Measurements from ENCODE around the gene OPA1. TPM values are rescaled to one million over a fixed set of nuclear protein-coding genes. Genes with fewer than 3 reads are reported as not detected.

OPA1 gene
- total RNA-seq, 2 donors from 2014 or later = 36.4 to 71.6 TPM

DNA sequence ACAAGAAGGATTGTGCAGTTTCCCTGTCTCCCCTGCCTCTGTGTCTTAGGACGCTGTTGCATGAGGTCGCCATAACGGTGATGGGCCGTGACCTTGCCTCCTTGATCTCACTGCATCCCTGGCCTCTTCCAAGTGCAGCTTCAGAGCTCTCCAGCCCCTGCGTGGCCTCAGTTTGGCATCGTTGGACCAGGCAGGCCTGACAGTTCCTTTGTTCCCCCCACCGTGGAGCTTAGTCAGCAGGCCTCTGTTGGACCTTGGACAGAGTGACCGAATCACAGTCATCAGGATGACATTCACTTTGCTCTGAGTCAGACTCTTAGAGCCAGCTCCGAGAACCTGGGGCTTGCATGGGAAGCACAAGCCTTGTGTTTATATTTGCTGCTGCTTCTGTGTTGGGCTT is 139.4 kb downstream of the OPA1 start:
- Histone ChIP-seq H3K36me3 (no peaks in the 10 kb centered on the region), H3K9me3 (no peaks in the 10 kb centered on the region), H3K27ac (no peak overlapping the region), H3K27me3 (no peaks in the 10 kb centered on the region), H3K4me1 (no peaks in the 10 kb centered on the region), H3K4me3 (no peak overlapping the region)
- TF ChIP-seq, protein P1, sequence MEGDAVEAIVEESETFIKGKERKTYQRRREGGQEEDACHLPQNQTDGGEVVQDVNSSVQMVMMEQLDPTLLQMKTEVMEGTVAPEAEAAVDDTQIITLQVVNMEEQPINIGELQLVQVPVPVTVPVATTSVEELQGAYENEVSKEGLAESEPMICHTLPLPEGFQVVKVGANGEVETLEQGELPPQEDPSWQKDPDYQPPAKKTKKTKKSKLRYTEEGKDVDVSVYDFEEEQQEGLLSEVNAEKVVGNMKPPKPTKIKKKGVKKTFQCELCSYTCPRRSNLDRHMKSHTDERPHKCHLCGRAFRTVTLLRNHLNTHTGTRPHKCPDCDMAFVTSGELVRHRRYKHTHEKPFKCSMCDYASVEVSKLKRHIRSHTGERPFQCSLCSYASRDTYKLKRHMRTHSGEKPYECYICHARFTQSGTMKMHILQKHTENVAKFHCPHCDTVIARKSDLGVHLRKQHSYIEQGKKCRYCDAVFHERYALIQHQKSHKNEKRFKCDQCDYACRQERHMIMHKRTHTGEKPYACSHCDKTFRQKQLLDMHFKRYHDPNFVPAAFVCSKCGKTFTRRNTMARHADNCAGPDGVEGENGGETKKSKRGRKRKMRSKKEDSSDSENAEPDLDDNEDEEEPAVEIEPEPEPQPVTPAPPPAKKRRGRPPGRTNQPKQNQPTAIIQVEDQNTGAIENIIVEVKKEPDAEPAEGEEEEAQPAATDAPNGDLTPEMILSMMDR (IDR thresholded peaks at IDR 0.05) = no peak
- no peak for DNase-seq (ENCODE audit: low spot score)

DNA sequence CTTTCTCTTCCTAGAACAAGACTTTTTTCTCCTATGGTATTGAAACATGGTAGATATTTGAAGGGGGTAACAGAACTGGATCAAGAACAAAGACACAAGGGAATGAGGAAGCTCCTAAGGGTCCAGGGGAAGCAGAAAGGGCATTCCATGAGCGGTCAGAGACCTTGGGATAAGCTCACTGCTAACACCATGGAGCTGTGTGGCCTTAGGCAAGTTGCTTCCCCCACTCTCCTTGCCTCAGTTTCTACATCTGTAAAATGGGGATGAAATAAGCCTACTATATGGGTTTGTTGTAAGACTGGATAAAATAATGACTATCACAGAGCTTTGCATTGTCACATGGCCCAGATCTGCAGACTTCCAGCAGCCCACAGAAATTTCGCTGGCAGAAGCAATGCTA is 139.8 kb downstream of the OPA1 start:
- no peaks in the 10 kb centered on the region for H3K27me3 ChIP-seq
- no peaks in the 10 kb centered on the region for H3K36me3 ChIP-seq
- H3K4me3 ChIP-seq = no peak overlapping the region
- no peak for DNase-seq (ENCODE audit: low spot score)
- H3K4me1 ChIP-seq = no peaks in the 10 kb centered on the region
- H3K27ac ChIP-seq = no peak overlapping the region
- TF ChIP-seq, protein P1 (IDR thresholded peaks at IDR 0.05) = no peak
- H3K9me3 ChIP-seq = no peaks in the 10 kb centered on the region

DNA sequence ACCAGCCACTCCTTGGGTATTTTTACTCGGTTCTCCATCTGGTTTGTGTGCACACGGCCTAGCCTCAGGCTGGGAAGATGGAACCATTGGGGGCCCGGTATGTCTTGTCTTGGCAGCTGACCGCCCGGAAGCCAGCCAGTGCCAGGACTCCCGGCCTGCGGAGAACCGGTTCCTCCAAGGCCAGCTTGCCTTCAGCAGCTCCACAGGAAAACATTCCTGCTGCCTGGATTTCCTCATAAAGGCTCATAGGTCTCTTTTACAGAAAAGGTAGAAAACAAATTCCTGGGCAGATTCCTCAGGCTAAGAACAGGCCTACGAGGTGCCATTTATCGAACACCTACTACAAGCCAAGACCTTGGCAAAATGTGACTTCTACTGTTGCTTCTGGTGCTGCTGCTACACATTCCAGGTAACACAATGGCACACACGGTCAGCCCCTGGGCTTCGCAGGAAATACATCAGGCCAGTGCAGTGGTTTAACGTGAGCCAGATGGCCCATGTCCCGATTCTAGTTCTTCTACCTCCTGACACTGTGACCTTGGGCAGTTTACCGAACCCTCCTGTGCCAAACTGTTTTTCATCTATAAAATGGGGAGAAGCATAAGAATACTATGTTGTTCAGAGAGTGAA is 141.8 kb downstream of the OPA1 start:
- Histone ChIP-seq H3K9me3 (no peaks in the 10 kb centered on the region), H3K36me3 (no peaks in the 10 kb centered on the region), H3K4me1 (no peaks in the 10 kb centered on the region), H3K4me3 (no peak overlapping the region), H3K27me3 (no peaks in the 10 kb centered on the region), H3K27ac (no peak overlapping the region)
- TF ChIP-seq, protein P1 (IDR thresholded peaks at IDR 0.05) = no peak
- DNase-seq (ENCODE audit: low spot score) = no peak

DNA sequence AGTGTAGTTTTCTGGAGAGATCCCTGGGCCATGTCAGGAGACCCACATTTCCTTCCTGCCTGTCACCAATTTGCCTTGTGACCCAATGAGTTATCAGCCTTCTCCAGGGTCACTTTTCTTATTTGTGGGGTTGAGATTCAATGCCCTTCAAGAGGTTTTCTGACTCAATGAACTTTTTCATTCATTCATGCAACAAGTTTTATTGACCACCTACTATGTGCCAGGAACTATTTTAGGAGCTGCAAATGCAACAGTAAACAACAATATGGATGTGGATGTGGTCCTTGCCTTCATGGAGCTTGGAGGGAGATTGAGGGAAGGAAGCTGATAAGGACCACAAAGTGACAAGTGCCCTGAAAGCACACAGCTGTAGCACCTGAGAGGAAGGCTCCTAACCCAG is 142.8 kb downstream of the OPA1 start:
- TF ChIP-seq, protein P1 (IDR thresholded peaks at IDR 0.05) = no peak
- no peaks in the 10 kb centered on the region for H3K27me3 ChIP-seq
- no peak for DNase-seq (ENCODE audit: low spot score)

DNA sequence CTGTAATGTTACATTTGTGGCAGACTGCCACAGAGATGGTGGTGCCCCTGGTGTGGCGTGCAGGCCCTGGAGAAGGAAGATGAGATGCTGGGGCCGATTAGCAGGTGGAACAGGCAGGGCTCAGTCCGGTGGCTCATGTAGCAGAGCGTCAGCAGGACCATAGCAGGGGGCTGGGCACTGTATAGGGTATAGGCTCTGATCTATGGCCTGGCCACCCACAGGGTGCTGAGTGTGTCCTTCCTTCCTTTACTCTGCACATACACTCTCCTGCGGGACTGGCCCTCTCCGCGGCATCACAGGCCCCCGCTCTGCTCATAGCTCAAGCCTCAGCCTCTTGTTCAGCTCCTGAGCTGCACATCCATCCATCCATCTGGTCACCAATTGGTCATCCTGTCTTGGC is 143.6 kb downstream of the OPA1 start:
- Histone ChIP-seq H3K9me3 (no peaks in the 10 kb centered on the region), H3K4me3 (no peak overlapping the region), H3K36me3 (no peaks in the 10 kb centered on the region), H3K27ac (no peak overlapping the region), H3K27me3 (no peaks in the 10 kb centered on the region), H3K4me1 (no peaks in the 10 kb centered on the region)
- TF ChIP-seq, protein P1 (IDR thresholded peaks at IDR 0.05) = no peak
- DNase-seq (ENCODE audit: low spot score) = no peak

More for the DNA sequence above, 142.8 kb downstream of the OPA1 start:
- Histone ChIP-seq H3K9me3 (no peaks in the 10 kb centered on the region), H3K4me3 (no peak overlapping the region), H3K4me1 (no peaks in the 10 kb centered on the region), H3K27ac (no peak overlapping the region), H3K36me3 (no peaks in the 10 kb centered on the region)

DNA sequence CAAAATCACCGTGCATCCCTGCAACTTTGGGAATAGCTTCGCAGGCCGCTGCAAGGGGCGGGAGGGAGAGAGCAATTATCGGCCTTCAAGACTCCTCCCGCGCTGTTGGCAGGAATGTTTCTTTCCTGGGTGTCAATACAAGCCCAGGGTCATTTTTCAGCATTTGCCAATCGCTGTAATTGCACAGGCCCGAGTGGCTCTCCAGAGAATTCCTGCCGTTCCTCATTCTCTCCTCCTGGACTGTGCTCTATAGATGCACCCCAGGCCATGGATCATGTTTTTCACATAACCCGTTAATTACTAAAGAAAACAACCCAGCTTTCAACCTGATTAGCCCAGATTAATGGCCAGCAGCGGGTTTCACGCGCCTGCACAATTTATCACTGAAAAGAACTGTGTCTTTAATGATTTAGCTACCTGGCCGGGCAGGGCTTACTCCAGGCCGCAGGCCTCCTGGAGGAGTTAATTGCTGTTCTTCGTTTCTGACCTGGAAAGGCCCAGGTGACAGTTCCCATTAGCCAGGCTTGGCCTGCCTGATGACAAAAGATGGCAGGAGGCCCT is 144.3 kb downstream of the OPA1 start:
- Histone ChIP-seq H3K27me3 (no peaks in the 10 kb centered on the region), H3K4me1 (no peaks in the 10 kb centered on the region), H3K4me3 (no peak overlapping the region), H3K27ac (no peak overlapping the region), H3K9me3 (no peaks in the 10 kb centered on the region), H3K36me3 (no peaks in the 10 kb centered on the region)
- TF ChIP-seq, protein P1 (IDR thresholded peaks at IDR 0.05) = no peak
- no peak for DNase-seq (ENCODE audit: low spot score)

Data from right atrium auricular region (tissue), 2 donors.